GM21360 (cell line): Measurements from ENCODE around the gene GPC3.

Experiments
- ATAC-seq: cut with Tn5 transposase; IDR thresholded peaks from one replicate; pipeline ENCODE4 v1.9.1; 2021; ENCODE audit warnings: mild to moderate bottlenecking, moderate library complexity; ENCODE audit not compliant: unreplicated experiment

GPC3 gene

GRCh38 chrX:133580625-133581024 lies 404.8 kb downstream of the GPC3 start:
- no peak for ATAC-seq

- no peak for ATAC-seq
These were observed 405.8 kb downstream of the GPC3 start for GRCh38 chrX:133579631-133580030.

- no peak for ATAC-seq
These were observed 408.5 kb downstream of the GPC3 start for GRCh38 chrX:133576876-133577275.

- ATAC-seq: no peak
These were observed 409.8 kb downstream of the GPC3 start for GRCh38 chrX:133575501-133576136.

- no peak for ATAC-seq
These were observed 410.7 kb downstream of the GPC3 start for GRCh38 chrX:133574716-133575115.

- ATAC-seq: no peak
These were observed 414.8 kb downstream of the GPC3 start for GRCh38 chrX:133570549-133570948.

- ATAC-seq: no peak
These were observed 416.2 kb downstream of the GPC3 start for GRCh38 chrX:133569217-133569616.

- ATAC-seq: no peak
These were observed 417.3 kb downstream of the GPC3 start for GRCh38 chrX:133568109-133568508.

GRCh38 chrX:133566876-133567275 lies 418.5 kb downstream of the GPC3 start:
- ATAC-seq: no peak

- no peak for ATAC-seq
These were observed 421.7 kb downstream of the GPC3 start for GRCh38 chrX:133563705-133564104.

GRCh38 chrX:133561251-133561650 lies 424.1 kb downstream of the GPC3 start:
- no peak for ATAC-seq

GRCh38 chrX:133559909-133560308 lies 425.5 kb downstream of the GPC3 start:
- ATAC-seq: no peak

- no peak for ATAC-seq
These were observed 429.5 kb downstream of the GPC3 start for GRCh38 chrX:133555782-133556458.

GRCh38 chrX:133550665-133551485 lies 434.5 kb downstream of the GPC3 start:
- ATAC-seq: no peak

- ATAC-seq: no peak
These were observed 436.0 kb downstream of the GPC3 start for GRCh38 chrX:133549295-133549933.

- ATAC-seq: no peak
These were observed 439.0 kb downstream of the GPC3 start for GRCh38 chrX:133546441-133546840.

- ATAC-seq: no peak
These were observed 440.6 kb downstream of the GPC3 start for GRCh38 chrX:133544778-133545177.

- no peak for ATAC-seq
These were observed 441.3 kb downstream of the GPC3 start for GRCh38 chrX:133544115-133544514.

GRCh38 chrX:133543654-133544053 lies 441.7 kb downstream of the GPC3 start:
- ATAC-seq: no peak

- no peak for ATAC-seq
These were observed 442.9 kb downstream of the GPC3 start for GRCh38 chrX:133542476-133542875.

- ATAC-seq: no peak
These were observed 444.4 kb downstream of the GPC3 start for GRCh38 chrX:133541021-133541420.
